Retinal pigment epithelial cell (primary cell): ENCODE data around the gene TMEM19.

Source experiments
- DNase-seq: peaks from one replicate; pipeline ENCODE4 v3.0.0-alpha.2; 2010; ENCODE audit warnings: low read depth
- H3K4me3 ChIP-seq: 2 replicates; pipeline ENCODE4 v1.5.1; 2011; ENCODE audit warnings: mild to moderate bottlenecking, low read length, control low read depth, moderate library complexity
- CTCF ChIP-seq: conservative IDR thresholded peaks from 2 replicates; pipeline ENCODE4 v1.5.1; 2011; ENCODE audit warnings: low read depth, low read length, control low read depth, inconsistent platforms

The TMEM19 gene

GRCh38 chr12:71655495-71655894 is 30.4 kb upstream of the TMEM19 start:
- no peak for TF ChIP-seq CTCF
- H3K4me3 ChIP-seq: no peak overlapping the region
- no peak for DNase-seq

GRCh38 chr12:71655907-71656306 is 30.0 kb upstream of the TMEM19 start:
- H3K4me3 ChIP-seq: no peak overlapping the region
- no peak for DNase-seq
- no peak for TF ChIP-seq CTCF

DNA sequence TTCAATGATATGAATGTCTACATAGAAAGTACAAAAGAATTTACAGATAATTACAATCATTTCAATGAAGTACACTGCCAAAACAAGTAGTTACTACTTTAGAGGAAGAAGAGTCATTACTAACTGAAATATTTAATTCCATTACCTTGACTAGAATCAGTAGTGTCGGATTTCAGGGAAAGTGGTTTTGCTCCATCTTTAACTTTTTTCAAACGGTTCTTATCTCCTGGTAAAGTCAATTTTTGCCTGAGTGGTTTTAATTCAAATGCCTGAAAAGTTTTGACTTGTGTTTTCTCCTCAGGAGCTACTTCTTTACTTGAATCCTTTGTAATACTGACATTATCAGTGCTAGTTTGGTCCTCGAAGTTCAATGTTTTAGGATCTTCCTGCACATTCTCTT is 29.1 kb upstream of the TMEM19 start:
- TF ChIP-seq CTCF: no peak
- H3K4me3 ChIP-seq: no peak overlapping the region

GRCh38 chr12:71661977-71662530 is 23.8 kb upstream of the TMEM19 start:
- no peak for TF ChIP-seq CTCF
- peak overlapping the region; percentile 80 for H3K4me3 ChIP-seq
- DNase-seq: no peak

More for the DNA sequence above, 29.1 kb upstream of the TMEM19 start:
- no peak for DNase-seq

DNA sequence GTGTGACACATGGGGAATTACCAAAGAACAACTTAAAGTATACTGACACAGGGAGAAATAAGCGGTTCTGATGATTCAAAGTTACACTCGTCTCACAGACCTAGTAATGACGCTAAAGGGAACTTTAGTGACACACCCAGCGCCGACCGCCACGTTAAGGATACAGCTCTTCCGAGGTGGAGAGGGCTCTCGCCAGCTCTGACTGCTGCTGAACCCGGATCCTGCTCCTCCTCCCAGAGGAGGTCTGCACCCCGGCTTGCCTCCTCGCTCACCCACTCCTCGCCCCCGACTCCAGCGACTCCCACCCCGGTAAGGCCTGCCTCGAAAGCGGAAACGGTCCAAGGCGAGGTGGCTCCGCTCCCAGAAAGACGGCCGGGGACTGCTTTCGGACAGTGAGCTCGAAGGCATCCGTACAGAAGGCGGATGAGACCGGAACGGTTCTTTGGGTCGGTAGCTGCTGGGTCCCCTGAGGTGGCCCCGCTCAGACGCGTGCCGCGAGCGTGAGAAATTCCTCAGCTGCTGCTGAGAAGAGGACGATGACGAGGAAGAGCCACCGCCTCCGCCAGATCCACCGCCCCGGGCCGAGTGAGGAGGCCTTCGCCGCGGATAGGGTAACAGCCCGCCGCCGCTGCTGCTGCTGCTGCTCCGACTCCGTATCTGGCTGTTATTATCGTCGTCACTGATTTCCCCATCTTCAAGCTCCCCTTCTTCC is 22.9 kb upstream of the TMEM19 start:
- no peak for DNase-seq
- no peak for TF ChIP-seq CTCF
- peak overlapping the region; percentile 80 for H3K4me3 ChIP-seq

- peak; percentile 29 for TF ChIP-seq CTCF
- H3K4me3 ChIP-seq: peak within 1 kb of the TSS; percentile 80
- peak; percentile 99 for DNase-seq
These were observed 22.1 kb upstream of the TMEM19 start, which contains the start of the genes THAP2 and ZFC3H1 for GRCh38 chr12:71663561-71664410. THAP2 (plus strand) TSS chr12:71664301; CDS start chr12:71664510, 209 bp downstream. ZFC3H1 (minus strand) TSS chr12:71663848; CDS start chr12:71663610, 238 bp downstream.
